Liver (tissue), 9 donors: ENCODE results near the gene GM2A. TPM values are rescaled to one million over a fixed set of nuclear protein-coding genes. Genes with fewer than 3 reads are reported as not detected.
A peak's percentile ranks its signal among the peaks of the same experiment; 100 is the strongest.

Source experiments
- DNase-seq: peaks from one replicate; pipeline ENCODE4 v3.0.0-alpha.2; 2017; ENCODE audit warnings: low spot score
- H3K27ac ChIP-seq, 2 donors: one replicate each; pipeline ENCODE4 v1.7.0; 2013; ENCODE audit warnings: inconsistent platforms in 2 of 2, low read length in 2 of 2, control low read depth in 1 of 2, low read depth in 1 of 2, mild to moderate bottlenecking in 1 of 2
- H3K27me3 ChIP-seq, 4 donors: one replicate each; pipeline versions ENCODE4 v1.6.1 to v1.7.0; 2013; ENCODE audit warnings: low read length in 3 of 4, inconsistent platforms in 1 of 4, mild to moderate bottlenecking in 1 of 4, moderate library complexity in 1 of 4; ENCODE audit not compliant: control insufficient read depth in 4 of 4, insufficient read depth in 4 of 4
- H3K36me3 ChIP-seq, 4 donors: one replicate each; pipeline versions ENCODE4 v1.6.1 to v1.7.0; 2013; ENCODE audit warnings: low read length in 3 of 4, mild to moderate bottlenecking in 3 of 4, low read depth in 1 of 4, moderate library complexity in 1 of 4; ENCODE audit not compliant: control insufficient read depth in 4 of 4, insufficient read depth in 3 of 4
- H3K4me1 ChIP-seq, 4 donors: one replicate each; pipeline versions ENCODE4 v1.6.1 to v1.7.0; 2013; ENCODE audit warnings: low read length in 3 of 4, mild to moderate bottlenecking in 3 of 4, moderate library complexity in 1 of 4; ENCODE audit not compliant: control insufficient read depth in 4 of 4, insufficient read depth in 4 of 4
- H3K4me3 ChIP-seq, 3 donors: one replicate each; pipeline versions ENCODE4 v1.6.1 to v1.7.0; 2013; ENCODE audit warnings: low read length in 3 of 3, control low read depth in 1 of 3, low read depth in 1 of 3, mild to moderate bottlenecking in 1 of 3
- H3K9ac ChIP-seq, 2 donors: one replicate each; pipeline ENCODE4 v1.7.0; 2013; ENCODE audit warnings: low read length in 2 of 2, mild to moderate bottlenecking in 2 of 2, moderate library complexity in 2 of 2, control low read depth in 1 of 2, low read depth in 1 of 2
- H3K9me3 ChIP-seq, 4 donors: one replicate each; pipeline versions ENCODE4 v1.6.1 to v1.7.0; 2013; ENCODE audit warnings: low read length in 3 of 4; ENCODE audit not compliant: control insufficient read depth in 4 of 4
- FOXA1 ChIP-seq: IDR thresholded peaks from 2 replicates; pipeline ENCODE4 v1.6.1; 2016; ENCODE audit warnings: antibody characterized with exemption
- GABPA ChIP-seq, 2 donors: IDR thresholded peaks in 1 of 2; conservative IDR thresholded peaks in 1 of 2; 2 replicates each; pipeline ENCODE4 v1.6.1; 2016; ENCODE audit warnings: antibody characterized with exemption in 2 of 2, mild to moderate bottlenecking in 1 of 2, moderate library complexity in 1 of 2
- HNF4A ChIP-seq, 2 donors: conservative IDR thresholded peaks; 2 replicates each; pipeline ENCODE4 v1.6.1; 2016; ENCODE audit warnings: antibody characterized with exemption in 2 of 2, mild to moderate bottlenecking in 2 of 2
- RAD21 ChIP-seq, 2 donors: IDR thresholded peaks; 2 replicates each; pipeline ENCODE4 v1.6.1; 2016; ENCODE audit warnings: antibody characterized with exemption in 2 of 2, mild to moderate bottlenecking in 2 of 2
- RXRA ChIP-seq, 2 donors: IDR thresholded peaks; 2 replicates each; pipeline ENCODE4 v1.6.1; 2017 to 2018; ENCODE audit warnings: antibody characterized with exemption in 2 of 2, mild to moderate bottlenecking in 1 of 2
- SP1 ChIP-seq: IDR thresholded peaks from 2 replicates; pipeline ENCODE4 v1.6.1; 2018; ENCODE audit warnings: antibody characterized with exemption, mild to moderate bottlenecking
- TAF1 ChIP-seq: conservative IDR thresholded peaks from 2 replicates; pipeline ENCODE4 v1.6.1; 2016; ENCODE audit warnings: antibody characterized with exemption, mild to moderate bottlenecking
- YY1 ChIP-seq: IDR thresholded peaks from 2 replicates; pipeline ENCODE4 v1.6.1; 2016; ENCODE audit warnings: antibody characterized with exemption, mild to moderate bottlenecking
- WGBS: extraction: QIAGEN DNeasy Blood & Tissue Kit; methylation state at CpG from one replicate; pipeline ENCODE4 v1.1.7; 2013; 5-methylcytosine and 5-hydroxymethylcytosine counted together
- polyA plus RNA-seq, 2 donors: library from polyadenylated mRNA; stranded (reverse) in 1 of 2; unstranded in 1 of 2; fragments of 200-250 nt in 1 of 2; fragments of >200 nt in 1 of 2; fragmentation: Nextera tagmentation in 1 of 2; extraction: Ambion mirVana in 1 of 2; gene quantifications; one replicate each; pipeline versions ENCODE4 v1.2.1 to v1.2.3, GENCODE V29; 2013 to 2015
- total RNA-seq, 2 donors: library from RNA; depleted of rRNA; stranded (reverse); fragments of >200 nt; gene quantifications; one replicate each; pipeline ENCODE4 v1.2.3, GENCODE V29; 2014
- TF ChIP-seq, protein P1 (sequence below): IDR thresholded peaks from 2 replicates; pipeline ENCODE4 v1.6.1; 2016; ENCODE audit warnings: antibody characterized with exemption, mild to moderate bottlenecking
- TF ChIP-seq, protein P2 (sequence below): IDR thresholded peaks from 2 replicates; pipeline ENCODE4 v1.6.1; 2016; ENCODE audit warnings: antibody characterized with exemption
- donor health status: healthy.
- donor health status: healthy.
- donor health status: healthy.
- donor health status: healthy.
- donor health status: healthy.

Gene GM2A
- total and polyA plus RNA-seq, 4 donors: 4.1 to 14.5 (median 10.6) TPM

DNA sequence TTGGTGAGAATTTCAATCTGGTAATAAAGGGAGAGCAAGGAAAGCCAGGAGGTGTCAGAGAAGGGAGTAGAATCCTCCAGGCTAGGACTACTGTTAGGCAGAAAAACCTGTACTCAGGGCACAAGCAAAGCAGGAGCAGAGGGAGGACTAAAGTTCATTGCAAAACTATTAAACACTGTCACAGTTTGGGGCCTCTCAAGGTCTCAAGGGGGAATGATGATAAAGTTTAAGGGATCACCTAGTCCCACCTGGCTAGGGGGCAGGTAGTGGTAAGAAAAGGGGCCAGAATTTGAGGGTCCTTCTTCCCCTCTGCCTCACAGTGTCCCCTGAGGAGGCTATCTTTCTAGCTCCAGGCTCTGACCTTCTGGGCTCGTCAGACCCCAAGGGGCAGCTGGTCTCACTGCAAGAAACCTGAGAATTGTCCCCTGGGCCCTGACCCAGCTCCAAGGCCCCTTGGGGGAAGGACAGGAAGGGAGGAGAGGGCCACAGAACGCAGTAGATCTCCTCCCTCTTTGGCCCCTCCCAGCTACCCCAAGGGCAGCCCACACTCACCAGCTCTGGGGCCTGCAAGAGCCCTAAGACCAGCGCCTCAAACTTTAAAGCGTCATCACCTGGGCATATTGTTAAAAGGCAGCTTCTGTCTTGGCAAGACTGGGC lies 30.1 kb upstream of the GM2A start:
- Histone ChIP-seq H3K27me3 (no peaks in the 10 kb centered on the region), H3K4me3 (peak overlapping the region; percentile 62 to 86 (median 75)), H3K4me1 (peaks cover 3 to 14% (median 10%) of the 10 kb centered on the region in 4 donors), H3K9me3 (no peaks in the 10 kb centered on the region), H3K36me3 (no peaks in the 10 kb centered on the region), H3K9ac (peak overlapping the region; percentile 21 to 75), H3K27ac (peak overlapping the region; percentile 76 to 78)
- WGBS: 10% methylated on average over 4 of the region's 4 CpGs
- TF ChIP-seq SP1: no peak
- no peak for TF ChIP-seq FOXA1
- TF ChIP-seq RXRA (IDR thresholded peaks at IDR 0.05): no peak
- no peak for TF ChIP-seq YY1
- DNase-seq: peak; percentile 46

DNA sequence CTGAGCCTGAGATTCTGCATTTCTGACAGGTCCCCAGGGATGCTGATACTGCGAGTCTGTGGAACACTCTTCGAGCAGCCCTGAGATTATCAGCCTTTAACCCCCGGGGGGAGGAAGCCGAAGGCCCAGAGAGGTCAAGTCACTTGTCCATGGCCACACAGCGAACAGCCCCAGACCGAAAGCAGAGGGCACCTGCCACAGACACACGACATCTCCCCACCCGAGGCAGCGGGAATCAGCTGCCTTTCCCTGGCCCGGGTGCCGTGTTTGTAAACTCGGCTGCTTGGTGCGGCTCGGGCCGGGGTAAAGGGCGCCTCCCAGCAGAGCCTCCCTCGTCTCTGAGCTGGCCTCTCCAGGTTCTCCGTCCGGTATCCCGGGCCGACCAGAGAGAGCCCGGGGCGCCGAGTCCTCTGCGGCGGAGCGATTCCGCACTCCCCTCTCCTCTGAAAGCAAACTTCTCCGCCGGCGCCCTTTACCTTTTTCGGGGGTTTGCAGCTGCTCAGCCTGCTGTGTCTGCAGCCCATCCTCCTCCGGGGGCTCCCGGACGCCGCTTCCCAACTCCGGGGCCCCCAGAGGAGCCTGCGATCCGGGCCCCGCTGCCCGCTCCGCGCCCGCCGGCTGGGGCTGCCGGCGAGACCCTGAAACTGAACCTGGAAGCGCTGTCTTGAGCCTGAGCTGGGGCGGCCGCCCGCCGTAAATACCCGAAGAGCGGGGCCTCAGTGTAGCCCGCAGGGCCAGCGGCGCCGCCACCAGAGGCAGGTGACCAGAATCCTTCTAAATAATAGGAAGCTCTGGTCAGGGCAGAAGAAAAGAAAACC lies 29.3 kb upstream of the GM2A start, which contains the start of gene CCDC69:
TSS of gene CCDC69 (minus strand) at position 646 of the 818 bp plus-strand sequence. CDS start at position 524, 122 bp downstream.
- Histone ChIP-seq H3K27ac (peak within 1 kb of the TSS; percentile 76 to 78), H3K4me1 (peaks cover 3 to 14% (median 10%) of the 10 kb centered on the region in 4 donors), H3K9ac (peak within 1 kb of the TSS; percentile 42 to 75), H3K9me3 (no peaks in the 10 kb centered on the region), H3K27me3 (no peaks in the 10 kb centered on the region), H3K36me3 (no peaks in the 10 kb centered on the region), H3K4me3 (peak within 1 kb of the TSS; percentile 62 to 86 (median 75))
- under 1% methylated on average over 58 of the region's 58 CpGs for WGBS
- DNase-seq: peak; percentile 74
- TF ChIP-seq YY1 (peak; percentile 62), RAD21 (IDR thresholded peaks at IDR 0.05) (peak in 1 of 2 donors; percentile 48), HNF4A (conservative IDR thresholded peaks at IDR 0.05) (peak in 1 of 2 donors; percentile 12), SP1 (no peak)
- TF ChIP-seq, protein P1, sequence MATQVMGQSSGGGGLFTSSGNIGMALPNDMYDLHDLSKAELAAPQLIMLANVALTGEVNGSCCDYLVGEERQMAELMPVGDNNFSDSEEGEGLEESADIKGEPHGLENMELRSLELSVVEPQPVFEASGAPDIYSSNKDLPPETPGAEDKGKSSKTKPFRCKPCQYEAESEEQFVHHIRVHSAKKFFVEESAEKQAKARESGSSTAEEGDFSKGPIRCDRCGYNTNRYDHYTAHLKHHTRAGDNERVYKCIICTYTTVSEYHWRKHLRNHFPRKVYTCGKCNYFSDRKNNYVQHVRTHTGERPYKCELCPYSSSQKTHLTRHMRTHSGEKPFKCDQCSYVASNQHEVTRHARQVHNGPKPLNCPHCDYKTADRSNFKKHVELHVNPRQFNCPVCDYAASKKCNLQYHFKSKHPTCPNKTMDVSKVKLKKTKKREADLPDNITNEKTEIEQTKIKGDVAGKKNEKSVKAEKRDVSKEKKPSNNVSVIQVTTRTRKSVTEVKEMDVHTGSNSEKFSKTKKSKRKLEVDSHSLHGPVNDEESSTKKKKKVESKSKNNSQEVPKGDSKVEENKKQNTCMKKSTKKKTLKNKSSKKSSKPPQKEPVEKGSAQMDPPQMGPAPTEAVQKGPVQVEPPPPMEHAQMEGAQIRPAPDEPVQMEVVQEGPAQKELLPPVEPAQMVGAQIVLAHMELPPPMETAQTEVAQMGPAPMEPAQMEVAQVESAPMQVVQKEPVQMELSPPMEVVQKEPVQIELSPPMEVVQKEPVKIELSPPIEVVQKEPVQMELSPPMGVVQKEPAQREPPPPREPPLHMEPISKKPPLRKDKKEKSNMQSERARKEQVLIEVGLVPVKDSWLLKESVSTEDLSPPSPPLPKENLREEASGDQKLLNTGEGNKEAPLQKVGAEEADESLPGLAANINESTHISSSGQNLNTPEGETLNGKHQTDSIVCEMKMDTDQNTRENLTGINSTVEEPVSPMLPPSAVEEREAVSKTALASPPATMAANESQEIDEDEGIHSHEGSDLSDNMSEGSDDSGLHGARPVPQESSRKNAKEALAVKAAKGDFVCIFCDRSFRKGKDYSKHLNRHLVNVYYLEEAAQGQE: peak; percentile 36

DNA sequence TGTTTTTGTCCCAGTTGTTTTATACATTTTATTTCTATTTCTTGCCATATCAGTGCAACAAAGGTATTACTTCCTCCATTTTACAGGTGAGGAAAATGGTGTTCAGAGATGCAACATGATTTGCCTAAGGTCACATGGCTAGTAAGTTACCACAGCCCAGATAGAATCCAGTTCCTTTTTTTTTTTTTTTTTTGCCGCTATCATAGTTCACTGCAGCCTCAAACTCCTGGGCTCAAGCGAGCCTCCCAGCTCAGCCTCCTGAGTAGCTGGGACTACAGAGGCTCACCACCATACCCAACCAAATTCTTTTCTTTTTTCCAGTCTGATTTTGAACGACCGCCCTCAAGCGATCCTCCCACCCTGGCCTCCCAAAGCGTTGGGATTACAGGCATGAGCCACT lies 28.6 kb upstream of the GM2A start:
- no peak for TF ChIP-seq GABPA (IDR thresholded peaks at IDR 0.05 in 1 of 2, conservative IDR thresholded peaks at IDR 0.05 in 1 of 2)
- TF ChIP-seq, protein P2, sequence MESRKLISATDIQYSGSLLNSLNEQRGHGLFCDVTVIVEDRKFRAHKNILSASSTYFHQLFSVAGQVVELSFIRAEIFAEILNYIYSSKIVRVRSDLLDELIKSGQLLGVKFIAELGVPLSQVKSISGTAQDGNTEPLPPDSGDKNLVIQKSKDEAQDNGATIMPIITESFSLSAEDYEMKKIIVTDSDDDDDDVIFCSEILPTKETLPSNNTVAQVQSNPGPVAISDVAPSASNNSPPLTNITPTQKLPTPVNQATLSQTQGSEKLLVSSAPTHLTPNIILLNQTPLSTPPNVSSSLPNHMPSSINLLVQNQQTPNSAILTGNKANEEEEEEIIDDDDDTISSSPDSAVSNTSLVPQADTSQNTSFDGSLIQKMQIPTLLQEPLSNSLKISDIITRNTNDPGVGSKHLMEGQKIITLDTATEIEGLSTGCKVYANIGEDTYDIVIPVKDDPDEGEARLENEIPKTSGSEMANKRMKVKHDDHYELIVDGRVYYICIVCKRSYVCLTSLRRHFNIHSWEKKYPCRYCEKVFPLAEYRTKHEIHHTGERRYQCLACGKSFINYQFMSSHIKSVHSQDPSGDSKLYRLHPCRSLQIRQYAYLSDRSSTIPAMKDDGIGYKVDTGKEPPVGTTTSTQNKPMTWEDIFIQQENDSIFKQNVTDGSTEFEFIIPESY: no peak
- no peak for TF ChIP-seq TAF1
- Histone ChIP-seq H3K27me3 (no peaks in the 10 kb centered on the region), H3K9ac (peak overlapping the region in 1 of 2 donors; percentile 42), H3K4me3 (peak overlapping the region in 1 of 3 donors; percentile 86), H3K36me3 (no peaks in the 10 kb centered on the region), H3K9me3 (no peaks in the 10 kb centered on the region), H3K4me1 (peaks cover 3 to 14% (median 10%) of the 10 kb centered on the region in 4 donors), H3K27ac (peak overlapping the region; percentile 76 to 78)
- DNase-seq: no peak
- WGBS: 82% methylated on average over 6 of the region's 6 CpGs
